Measurements from ENCODE around the gene PSMD9. TPM values are rescaled to one million over a fixed set of nuclear protein-coding genes. Genes with fewer than 3 reads are reported as not detected.

Gene PSMD9
- total and polyA plus RNA-seq, 2 experiments from 2014 or later = 106 to 114 TPM

DNA sequence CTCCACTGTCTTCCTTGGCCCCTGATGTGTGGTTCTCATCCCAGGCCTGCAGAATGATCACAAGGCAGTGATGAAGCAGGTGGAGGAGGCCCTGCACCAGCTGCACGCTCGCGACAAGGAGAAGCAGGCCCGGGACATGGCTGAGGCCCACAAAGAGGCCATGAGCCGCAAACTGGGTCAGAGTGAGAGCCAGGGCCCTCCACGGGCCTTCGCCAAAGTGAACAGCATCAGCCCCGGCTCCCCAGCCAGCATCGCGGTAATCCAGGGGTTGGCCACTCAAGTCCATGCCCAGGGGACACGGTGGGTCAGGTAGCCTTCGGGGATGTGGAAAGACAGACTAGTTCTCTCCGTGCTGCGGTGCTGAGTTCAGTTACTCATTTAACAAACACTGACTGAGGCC is 11.0 kb downstream of the PSMD9 start:
- no peak overlapping the region for H2AFZ ChIP-seq
- H3K9me2 ChIP-seq (replicated peaks; ENCODE audit: insufficient read depth) = no peaks in the 10 kb centered on the region
- no peaks in the 10 kb centered on the region for H4K20me1 ChIP-seq (ENCODE audit: insufficient read depth, poor library complexity, severe bottlenecking)
- no peak for DNase-seq (ENCODE audit: low spot score)
- H3K27ac ChIP-seq = no peak overlapping the region
- H3K27me3 ChIP-seq = no peaks in the 10 kb centered on the region
- peaks cover 22% of the 10 kb centered on the region for H3K79me2 ChIP-seq
- no peaks in the 10 kb centered on the region for H3K36me3 ChIP-seq (replicated peaks; ENCODE audit: insufficient read depth, low read depth)
- no peak overlapping the region for H3K4me2 ChIP-seq
- H3K4me1 ChIP-seq (ENCODE audit: insufficient read depth) = no peaks in the 10 kb centered on the region
- no peak for TF ChIP-seq EZH2phosphoT487 (IDR thresholded peaks at IDR 0.05; ENCODE audit: low read depth, severe bottlenecking, unreplicated experiment)
- no peak for TF ChIP-seq EZH2 (IDR thresholded peaks at IDR 0.05; ENCODE audit: borderline replicate concordance)
- TF ChIP-seq, protein P1, sequence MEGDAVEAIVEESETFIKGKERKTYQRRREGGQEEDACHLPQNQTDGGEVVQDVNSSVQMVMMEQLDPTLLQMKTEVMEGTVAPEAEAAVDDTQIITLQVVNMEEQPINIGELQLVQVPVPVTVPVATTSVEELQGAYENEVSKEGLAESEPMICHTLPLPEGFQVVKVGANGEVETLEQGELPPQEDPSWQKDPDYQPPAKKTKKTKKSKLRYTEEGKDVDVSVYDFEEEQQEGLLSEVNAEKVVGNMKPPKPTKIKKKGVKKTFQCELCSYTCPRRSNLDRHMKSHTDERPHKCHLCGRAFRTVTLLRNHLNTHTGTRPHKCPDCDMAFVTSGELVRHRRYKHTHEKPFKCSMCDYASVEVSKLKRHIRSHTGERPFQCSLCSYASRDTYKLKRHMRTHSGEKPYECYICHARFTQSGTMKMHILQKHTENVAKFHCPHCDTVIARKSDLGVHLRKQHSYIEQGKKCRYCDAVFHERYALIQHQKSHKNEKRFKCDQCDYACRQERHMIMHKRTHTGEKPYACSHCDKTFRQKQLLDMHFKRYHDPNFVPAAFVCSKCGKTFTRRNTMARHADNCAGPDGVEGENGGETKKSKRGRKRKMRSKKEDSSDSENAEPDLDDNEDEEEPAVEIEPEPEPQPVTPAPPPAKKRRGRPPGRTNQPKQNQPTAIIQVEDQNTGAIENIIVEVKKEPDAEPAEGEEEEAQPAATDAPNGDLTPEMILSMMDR (IDR thresholded peaks at IDR 0.05; ENCODE audit: poor library complexity) = no peak
- no peak overlapping the region for H3K4me3 ChIP-seq
- 97% methylated on average over 14 of the region's 14 CpGs for WGBS (ENCODE audit: low lambda C conversion rate, missing lambda C conversion rate)
- H3K9me3 ChIP-seq (ENCODE audit: low read depth) = no peaks in the 10 kb centered on the region

DNA sequence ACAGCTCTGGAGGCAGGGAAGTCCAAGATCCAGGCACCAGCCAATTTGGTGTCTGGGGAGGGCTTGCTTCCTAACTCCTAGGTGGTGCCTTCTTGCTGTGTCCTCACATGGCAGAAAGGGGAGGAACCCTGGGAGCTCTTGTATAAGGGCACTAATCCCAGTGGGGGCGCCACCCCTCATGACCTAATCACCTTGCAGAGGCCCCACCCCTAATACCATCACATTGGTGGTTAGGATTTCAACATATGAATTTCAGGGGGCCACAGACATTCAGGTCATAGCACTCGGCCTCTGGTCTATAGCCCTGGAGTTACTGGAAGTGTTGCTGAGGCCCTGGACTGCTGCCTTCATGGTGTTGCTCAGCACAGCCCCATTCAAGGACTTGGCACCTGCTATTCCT is 14.6 kb downstream of the PSMD9 start:
- no peaks in the 10 kb centered on the region for H3K27me3 ChIP-seq
- H3K79me2 ChIP-seq = peaks cover under 1% of the 10 kb centered on the region
- no peak overlapping the region for H3K4me2 ChIP-seq
- H4K20me1 ChIP-seq (ENCODE audit: insufficient read depth, poor library complexity, severe bottlenecking) = no peaks in the 10 kb centered on the region
- H2AFZ ChIP-seq = no peak overlapping the region
- WGBS (ENCODE audit: low lambda C conversion rate, missing lambda C conversion rate) = 97% methylated on average over 2 of the region's 2 CpGs
- no peak for TF ChIP-seq EZH2phosphoT487 (IDR thresholded peaks at IDR 0.05; ENCODE audit: low read depth, severe bottlenecking, unreplicated experiment)
- TF ChIP-seq, protein P1 (IDR thresholded peaks at IDR 0.05; ENCODE audit: poor library complexity) = no peak
- no peak for TF ChIP-seq EZH2 (IDR thresholded peaks at IDR 0.05; ENCODE audit: borderline replicate concordance)
- H3K4me3 ChIP-seq = no peak overlapping the region
- no peaks in the 10 kb centered on the region for H3K9me3 ChIP-seq (ENCODE audit: low read depth)
- H3K27ac ChIP-seq = no peak overlapping the region
- no peak for DNase-seq (ENCODE audit: low spot score)
- no peaks in the 10 kb centered on the region for H3K4me1 ChIP-seq (ENCODE audit: insufficient read depth)
- no peaks in the 10 kb centered on the region for H3K9me2 ChIP-seq (replicated peaks; ENCODE audit: insufficient read depth)
- no peaks in the 10 kb centered on the region for H3K36me3 ChIP-seq (replicated peaks; ENCODE audit: insufficient read depth, low read depth)

DNA sequence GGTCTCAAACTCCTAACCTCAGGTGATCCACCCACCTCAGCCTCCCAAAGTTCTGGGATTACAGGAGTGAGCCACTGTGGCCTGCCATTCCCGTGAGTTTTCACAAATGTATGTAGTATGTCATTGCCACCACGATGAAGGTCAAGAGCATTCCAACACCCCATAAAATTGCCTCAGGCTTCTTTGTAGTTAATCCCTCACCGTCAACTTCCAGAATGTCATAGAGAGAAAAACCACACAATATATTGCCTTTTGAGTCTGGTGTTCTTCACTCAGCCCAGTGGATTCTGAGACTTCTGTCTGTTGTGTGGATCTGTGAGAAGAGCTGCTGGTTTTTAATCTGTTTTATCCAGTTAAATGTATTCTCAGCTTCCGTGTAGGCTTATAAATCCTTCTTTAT is 17.2 kb downstream of the PSMD9 start:
- Histone ChIP-seq H3K4me3 (no peak overlapping the region), H2AFZ (no peak overlapping the region), H3K9me2 (replicated peaks; ENCODE audit: insufficient read depth) (no peaks in the 10 kb centered on the region), H3K4me2 (no peak overlapping the region), H3K4me1 (ENCODE audit: insufficient read depth) (no peaks in the 10 kb centered on the region), H3K36me3 (replicated peaks; ENCODE audit: insufficient read depth, low read depth) (no peaks in the 10 kb centered on the region), H3K27ac (peak overlapping the region; percentile 71), H3K79me2 (no peaks in the 10 kb centered on the region), H3K27me3 (no peaks in the 10 kb centered on the region), H3K9me3 (ENCODE audit: low read depth) (no peaks in the 10 kb centered on the region), H4K20me1 (ENCODE audit: insufficient read depth, poor library complexity, severe bottlenecking) (no peaks in the 10 kb centered on the region)
- TF ChIP-seq, protein P1 (IDR thresholded peaks at IDR 0.05; ENCODE audit: poor library complexity) = no peak
- no peak for TF ChIP-seq EZH2 (IDR thresholded peaks at IDR 0.05; ENCODE audit: borderline replicate concordance)
- no peak for TF ChIP-seq EZH2phosphoT487 (IDR thresholded peaks at IDR 0.05; ENCODE audit: low read depth, severe bottlenecking, unreplicated experiment)
- DNase-seq (ENCODE audit: low spot score) = peak; percentile 34
- WGBS (ENCODE audit: low lambda C conversion rate, missing lambda C conversion rate) = 38% methylated on average over 4 of the region's 4 CpGs

DNA sequence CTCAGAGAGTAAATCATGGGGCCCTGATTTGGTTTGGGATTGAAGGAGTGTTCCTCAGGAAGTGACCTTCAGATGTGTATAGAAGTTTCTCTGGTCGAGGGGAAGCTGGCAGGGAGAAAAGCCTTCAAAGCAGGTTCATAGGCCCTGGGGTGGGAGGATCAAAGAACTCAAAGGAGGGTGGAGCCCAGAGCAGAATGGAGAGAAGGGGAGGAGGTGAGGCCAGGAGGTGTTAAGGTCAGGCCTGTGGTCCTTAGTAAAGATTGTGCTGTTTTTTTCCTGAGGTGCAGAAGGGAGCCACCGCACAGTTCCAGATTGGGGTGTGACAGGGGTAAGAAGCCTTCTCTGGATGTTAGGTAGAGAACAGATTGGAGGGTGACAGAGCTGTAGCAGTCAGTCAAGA is 20.1 kb downstream of the PSMD9 start:
- Histone ChIP-seq H3K4me3 (no peak overlapping the region), H3K4me1 (ENCODE audit: insufficient read depth) (no peaks in the 10 kb centered on the region), H3K79me2 (no peaks in the 10 kb centered on the region), H3K27ac (no peak overlapping the region), H4K20me1 (ENCODE audit: insufficient read depth, poor library complexity, severe bottlenecking) (no peaks in the 10 kb centered on the region), H3K4me2 (no peak overlapping the region), H2AFZ (no peak overlapping the region), H3K36me3 (replicated peaks; ENCODE audit: insufficient read depth, low read depth) (no peaks in the 10 kb centered on the region), H3K9me2 (replicated peaks; ENCODE audit: insufficient read depth) (no peaks in the 10 kb centered on the region), H3K9me3 (ENCODE audit: low read depth) (no peaks in the 10 kb centered on the region), H3K27me3 (no peaks in the 10 kb centered on the region)
- DNase-seq (ENCODE audit: low spot score) = no peak
- TF ChIP-seq EZH2 (IDR thresholded peaks at IDR 0.05; ENCODE audit: borderline replicate concordance) (no peak), EZH2phosphoT487 (IDR thresholded peaks at IDR 0.05; ENCODE audit: low read depth, severe bottlenecking, unreplicated experiment) (no peak)
- TF ChIP-seq, protein P1 (IDR thresholded peaks at IDR 0.05; ENCODE audit: poor library complexity) = no peak
- WGBS (ENCODE audit: low lambda C conversion rate, missing lambda C conversion rate) = 76% methylated on average over 2 of the region's 2 CpGs

Measured in hepatocyte (in vitro differentiated cells).